A549 (cell line): ENCODE results near the gene CFAP410.

Experiments
- CHD4 ChIP-seq: fragments of 200-600 bp; sonication (generic); IDR thresholded peaks from 2 replicates; pipeline ENCODE4 v1.6.1; 2016; ENCODE audit warnings: antibody characterized with exemption, mild to moderate bottlenecking, borderline replicate concordance
- CTCF ChIP-seq: fragments of >200 bp; sonication (Bioruptor Twin); formaldehyde crosslinking; IDR thresholded peaks from 3 replicates; pipeline ENCODE4 v1.5.1; 2016
- FOSB ChIP-seq: fragments of 250-450 bp; sonication (Bioruptor Pico); IDR thresholded peaks from 2 replicates; pipeline ENCODE4 v1.5.0; 2020; ENCODE audit warnings: mild to moderate bottlenecking, moderate library complexity
- MAZ ChIP-seq: fragments of 150-350 bp; IDR thresholded peaks from 2 replicates; pipeline ENCODE4 v1.6.1; 2014; ENCODE audit warnings: antibody characterized with exemption, low read depth, low read length, borderline replicate concordance
- ZNF302 ChIP-seq: fragments of 250-450 bp; sonication (Bioruptor Pico); IDR thresholded peaks from 2 replicates; pipeline ENCODE4 v1.9.0; 2021; ENCODE audit warnings: inconsistent platforms, mild to moderate bottlenecking, moderate library complexity
- TF ChIP-seq, protein P1 (sequence below): IDR thresholded peaks from 2 replicates; pipeline ENCODE4 v1.6.1; 2012

- TF ChIP-seq CTCF (no peak), MAZ (no peak), CHD4 (no peak), ZNF302 (CRISPR knock-in tag) (no peak), FOSB (CRISPR knock-in tag) (no peak)
- TF ChIP-seq, protein P1, sequence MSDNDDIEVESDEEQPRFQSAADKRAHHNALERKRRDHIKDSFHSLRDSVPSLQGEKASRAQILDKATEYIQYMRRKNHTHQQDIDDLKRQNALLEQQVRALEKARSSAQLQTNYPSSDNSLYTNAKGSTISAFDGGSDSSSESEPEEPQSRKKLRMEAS: no peak
These were observed 21.3 kb downstream of the CFAP410 start for GRCh38 chr21:44317871-44318270.
